Measurements from ENCODE around the gene DMRTC2.

- no peak for TF ChIP-seq EZH2 (IDR thresholded peaks at IDR 0.05; ENCODE audit: borderline replicate concordance, low read depth, low read length, severe bottlenecking)
- no peak for TF ChIP-seq CTCF (IDR thresholded peaks at IDR 0.05; ENCODE audit: borderline replicate concordance, extremely low read depth, low read length, poor library complexity, severe bottlenecking)
Observed at GRCh38 chr19:41890936-41891335, 46.1 kb downstream of the DMRTC2 start.
